ENCODE results near the gene RBPMS2. TPM values are rescaled to one million over a fixed set of nuclear protein-coding genes. Genes with fewer than 3 reads are reported as not detected.
A peak's percentile ranks its signal among the peaks of the same experiment; 100 is the strongest.

Gene RBPMS2
- total RNA-seq, 4 donors from 2014 or later = 27.2 to 64.1 (median 45.4) TPM

GRCh38 chr15:64747578-64747977, 27.8 kb downstream of the RBPMS2 start:
- no peak overlapping the region for H3K4me3 ChIP-seq
- no peaks in the 10 kb centered on the region for H3K27me3 ChIP-seq
- peak overlapping the region; percentile 84 to 93 (median 88) for H3K27ac ChIP-seq (replicated peaks in 1 of 4)
- intact Hi-C loops (cut with DNase I) = no loop called here
- no peak for DNase-seq (ENCODE audit: extremely low spot score)
- H3K36me3 ChIP-seq = peaks cover 0 to 10% (median 7%) of the 10 kb centered on the region in 4 donors
- TF ChIP-seq CTCF (IDR thresholded peaks at IDR 0.05) (no peak), POLR2A (IDR thresholded peaks at IDR 0.05; ENCODE audit: low read depth) (no peak), EP300 (IDR thresholded peaks at IDR 0.05) (no peak), POLR2AphosphoS5 (IDR thresholded peaks at IDR 0.05) (no peak)
- WGBS = 64% methylated on average over 9 of the region's 9 CpGs
- H3K4me1 ChIP-seq = peaks cover 61 to 89% (median 81%) of the 10 kb centered on the region in 4 donors
- no peaks in the 10 kb centered on the region for H3K9me3 ChIP-seq

- 72% methylated on average over 6 of the region's 7 CpGs for WGBS
- H3K27ac ChIP-seq (replicated peaks in 1 of 4) = peak overlapping the region; percentile 84 to 93 (median 88)
- no peaks in the 10 kb centered on the region for H3K9me3 ChIP-seq
- H3K36me3 ChIP-seq = peaks cover 0 to 10% (median 7%) of the 10 kb centered on the region in 4 donors
- H3K27me3 ChIP-seq = no peaks in the 10 kb centered on the region
- peaks cover 66 to 89% (median 81%) of the 10 kb centered on the region in 4 donors for H3K4me1 ChIP-seq
- DNase-seq (ENCODE audit: extremely low spot score) = no peak
- H3K4me3 ChIP-seq = no peak overlapping the region
- no peak for TF ChIP-seq CTCF (IDR thresholded peaks at IDR 0.05)
- TF ChIP-seq POLR2AphosphoS5 (IDR thresholded peaks at IDR 0.05) = no peak
- TF ChIP-seq POLR2A (IDR thresholded peaks at IDR 0.05; ENCODE audit: low read depth) = no peak
- TF ChIP-seq EP300 (IDR thresholded peaks at IDR 0.05) = no peak
- intact Hi-C loops (cut with DNase I) = no loop called here
Observed at GRCh38 chr15:64746921-64747320, 28.5 kb downstream of the RBPMS2 start.

- 68% methylated on average over 5 of the region's 5 CpGs for WGBS
- Histone ChIP-seq H3K36me3 (peaks cover 0 to 12% (median 8%) of the 10 kb centered on the region in 4 donors), H3K27ac (replicated peaks in 1 of 4) (peak overlapping the region; percentile 84 to 93 (median 88)), H3K9me3 (no peaks in the 10 kb centered on the region), H3K4me1 (peaks cover 63 to 89% (median 81%) of the 10 kb centered on the region in 4 donors), H3K4me3 (no peak overlapping the region), H3K27me3 (no peaks in the 10 kb centered on the region)
- TF ChIP-seq EP300 (IDR thresholded peaks at IDR 0.05) (no peak), POLR2A (IDR thresholded peaks at IDR 0.05; ENCODE audit: low read depth) (no peak), POLR2AphosphoS5 (IDR thresholded peaks at IDR 0.05) (no peak), CTCF (IDR thresholded peaks at IDR 0.05) (no peak)
- intact Hi-C loops (cut with DNase I) = no loop called here
- DNase-seq (ENCODE audit: extremely low spot score) = no peak
Observed at GRCh38 chr15:64746356-64746755, 29.0 kb downstream of the RBPMS2 start.

GRCh38 chr15:64743691-64744090, 31.7 kb downstream of the RBPMS2 start:
- no peak for DNase-seq (ENCODE audit: extremely low spot score)
- Histone ChIP-seq H3K4me3 (no peak overlapping the region), H3K36me3 (peaks cover 0 to 15% (median 5%) of the 10 kb centered on the region in 4 donors), H3K27ac (replicated peaks in 1 of 4) (peak overlapping the region; percentile 86 to 93 (median 90)), H3K4me1 (peaks cover 70 to 87% (median 81%) of the 10 kb centered on the region in 4 donors), H3K9me3 (no peaks in the 10 kb centered on the region), H3K27me3 (no peaks in the 10 kb centered on the region)
- intact Hi-C loops (cut with DNase I) = no loop called here
- TF ChIP-seq CTCF (IDR thresholded peaks at IDR 0.05) (no peak), EP300 (IDR thresholded peaks at IDR 0.05) (no peak), POLR2AphosphoS5 (IDR thresholded peaks at IDR 0.05) (no peak), POLR2A (IDR thresholded peaks at IDR 0.05; ENCODE audit: low read depth) (no peak)
- 87% methylated on average over 11 of the region's 11 CpGs for WGBS

- H3K27ac ChIP-seq (replicated peaks in 1 of 4) = peak overlapping the region; percentile 86 to 93 (median 90)
- H3K36me3 ChIP-seq = peaks cover 0 to 9% (median 3%) of the 10 kb centered on the region in 4 donors
- intact Hi-C loops (cut with DNase I) = no loop called here
- no peak for DNase-seq (ENCODE audit: extremely low spot score)
- H3K9me3 ChIP-seq = no peaks in the 10 kb centered on the region
- peaks cover 68 to 87% (median 81%) of the 10 kb centered on the region in 4 donors for H3K4me1 ChIP-seq
- H3K4me3 ChIP-seq = no peak overlapping the region
- WGBS = 94% methylated on average over 12 of the region's 13 CpGs
- H3K27me3 ChIP-seq = no peaks in the 10 kb centered on the region
- TF ChIP-seq POLR2A (IDR thresholded peaks at IDR 0.05; ENCODE audit: low read depth) = no peak
- TF ChIP-seq POLR2AphosphoS5 (IDR thresholded peaks at IDR 0.05) = no peak
- no peak for TF ChIP-seq EP300 (IDR thresholded peaks at IDR 0.05)
- no peak for TF ChIP-seq CTCF (IDR thresholded peaks at IDR 0.05)
Observed at GRCh38 chr15:64742921-64743320, 32.5 kb downstream of the RBPMS2 start.

Data from esophagus muscularis mucosa (tissue), 4 donors.